Endothelial cell of umbilical vein (primary cell): ENCODE results near the gene SPATA22. TPM values are rescaled to one million over a fixed set of nuclear protein-coding genes. Genes with fewer than 3 reads are reported as not detected.

ENCODE experiments used
- BruUV-seq: library from RNA; stranded (reverse); fragments of 400-500 nt; replicated peaks from 2 replicates; lab custom pipeline; 2021; lab: Mats Ljungman, UMichigan
- CTCF ChIA-PET: fragments of 300-600, 350-600 bp; sonication (Branson Sonifier 250); formaldehyde crosslinking; loops from one replicate; lab custom pipeline; 2021; ENCODE audit warnings: antibody characterized with exemption, inconsistent platforms; lab: Charles Lee
- POLR2A ChIA-PET: fragments of 300-600, 350-600 bp; sonication (Branson Sonifier 250); formaldehyde crosslinking; loops from one replicate; lab custom pipeline; 2021; ENCODE audit warnings: antibody characterized with exemption, inconsistent platforms; lab: Charles Lee
- DNase-seq: peaks from one replicate; pipeline ENCODE4 v3.0.0-alpha.2; 2011; ENCODE audit warnings: low read depth, low spot score
- FAIRE-seq: peaks from 2 replicates; lab custom pipeline; 2011; peaks lifted over from hg19 to GRCh38; lab: Jason Lieb, UNC
- H2AFZ ChIP-seq: 2 replicates; pipeline ENCODE4 v1.6.0; 2012; ENCODE audit warnings: low read depth, low read length, control low read depth, inconsistent platforms
- H3K27ac ChIP-seq: 2 replicates; pipeline ENCODE4 v1.5.1; 2011; ENCODE audit warnings: low read depth, mild to moderate bottlenecking, control low read depth, low read length, moderate library complexity; ENCODE audit not compliant: insufficient read depth
- H3K27me3 ChIP-seq, 2 experiments: 2 replicates each; pipeline versions ENCODE4 v1.6.0 to v1.6.1; 2011; ENCODE audit warnings: low read length in 2 of 2, mixed read lengths in 1 of 2; ENCODE audit not compliant: control insufficient read depth in 2 of 2, insufficient read depth in 2 of 2
- H3K36me3 ChIP-seq, 2 experiments: 2 replicates in 1 of 2; 3 replicates in 1 of 2; pipeline ENCODE4 v1.5.1; 2011; ENCODE audit warnings: low read length in 2 of 2, mild to moderate bottlenecking in 1 of 2, moderate library complexity in 1 of 2; ENCODE audit not compliant: control insufficient read depth in 2 of 2, insufficient read depth in 2 of 2; ENCODE audit errors: extremely low read depth in 1 of 2
- H3K4me1 ChIP-seq: 3 replicates; pipeline ENCODE4 v1.5.1; 2011; ENCODE audit warnings: mild to moderate bottlenecking, low read length; ENCODE audit not compliant: control insufficient read depth, insufficient read depth; ENCODE audit errors: extremely low read depth
- H3K4me2 ChIP-seq: 2 replicates; pipeline ENCODE4 v1.6.1; 2011; ENCODE audit warnings: low read length, control low read depth, mixed read lengths; ENCODE audit not compliant: insufficient read depth
- H3K4me3 ChIP-seq, 3 experiments: fragments of 200-600 bp in 1 of 3; sonication (generic), shearing (Covaris generic) in 1 of 3; replicated peaks in 1 of 3; 2 replicates each; pipeline ENCODE4 v1.5.1; 2011 to 2016; ENCODE audit warnings: control low read depth in 3 of 3, low read length in 3 of 3, mild to moderate bottlenecking in 2 of 3, inconsistent platforms in 1 of 3, low read depth in 1 of 3, moderate library complexity in 1 of 3; ENCODE audit not compliant: insufficient read depth in 1 of 3
- H3K79me2 ChIP-seq: 2 replicates; pipeline ENCODE4 v1.6.0; 2012; ENCODE audit warnings: low read length, inconsistent platforms; ENCODE audit not compliant: control insufficient read depth, insufficient read depth
- H3K9ac ChIP-seq: replicated peaks from 2 replicates; pipeline ENCODE3; 2011; ENCODE audit warnings: low read length, control low read depth; ENCODE audit not compliant: insufficient read depth; ENCODE audit errors: extremely low read depth
- H3K9me1 ChIP-seq: replicated peaks from 3 replicates; pipeline ENCODE4 v1.6.0; 2011; ENCODE audit warnings: mild to moderate bottlenecking, low read length; ENCODE audit not compliant: control insufficient read depth, insufficient read depth; ENCODE audit errors: extremely low read depth
- H3K9me3 ChIP-seq: replicated peaks from 2 replicates; pipeline ENCODE4 v1.5.1; 2012; ENCODE audit warnings: low read length, inconsistent platforms; ENCODE audit not compliant: control insufficient read depth, insufficient read depth
- H4K20me1 ChIP-seq: replicated peaks from 2 replicates; pipeline ENCODE3; 2011; ENCODE audit warnings: mild to moderate bottlenecking, low read length; ENCODE audit not compliant: control insufficient read depth, insufficient read depth; ENCODE audit errors: extremely low read depth
- EZH2 ChIP-seq: IDR thresholded peaks from 2 replicates; pipeline ENCODE4 v1.6.1; 2012; ENCODE audit warnings: borderline replicate concordance, low read depth, mild to moderate bottlenecking, moderate library complexity, low read length, inconsistent platforms; ENCODE audit not compliant: severe bottlenecking
- FOS ChIP-seq: IDR thresholded peaks from 2 replicates; pipeline ENCODE4 v1.6.1; 2011; ENCODE audit warnings: mild to moderate bottlenecking, low read length, moderate library complexity, borderline replicate concordance; ENCODE audit not compliant: insufficient read depth
- GATA2 ChIP-seq: IDR thresholded peaks from 2 replicates; pipeline ENCODE4 v1.7.0; 2011; ENCODE audit warnings: low read depth, mild to moderate bottlenecking, moderate library complexity, mixed read lengths, low read length; ENCODE audit not compliant: insufficient read length, insufficient read depth
- JUN ChIP-seq: IDR thresholded peaks from 2 replicates; pipeline ENCODE4 v1.6.1; 2011; ENCODE audit warnings: borderline replicate concordance, low read depth; ENCODE audit not compliant: insufficient read length, insufficient read depth
- MYC ChIP-seq: IDR thresholded peaks from one replicate; pipeline ENCODE4 v1.6.1; 2011; ENCODE audit warnings: mild to moderate bottlenecking, low read depth, low read length
- POLR2A ChIP-seq: IDR thresholded peaks from 2 replicates; pipeline ENCODE4 v1.6.1; 2012; ENCODE audit warnings: low read depth, mild to moderate bottlenecking, control low read depth, low read length
- POLR2AphosphoS5 ChIP-seq: IDR thresholded peaks from 2 replicates; pipeline ENCODE4 v1.6.1; 2012; ENCODE audit warnings: low read depth, mild to moderate bottlenecking, control low read depth, low read length, moderate library complexity; ENCODE audit not compliant: insufficient read depth
- dilution Hi-C: fragments of 300-500 bp; cut with MboI; formaldehyde crosslinking; loops from one replicate; pipeline ENCODE4 v1.15.0; 2019; ENCODE audit warnings: low sequenced_read_pairs; ENCODE audit not compliant: extremely low pct_ligation_motif_present
- intact Hi-C: fragments of 100-400 bp; cut with micrococcal nuclease; formaldehyde crosslinking; loops from one replicate; pipeline ENCODE4 v1.10.0; 2022
- polyA plus RNA-seq, 4 experiments: library from polyadenylated mRNA; depleted of rRNA in 3 of 4; stranded (reverse) in 3 of 4; unstranded in 1 of 4; fragments of >200 nt; gene quantifications; 2 replicates each; pipeline versions ENCODE4 v1.2.1 to v1.2.3, GENCODE V29; 2011 to 2012; ENCODE audit warnings: missing spikeins in 1 of 4
- total RNA-seq: library from RNA; stranded (reverse); gene quantifications from 2 replicates; pipeline ENCODE4 v1.2.3, GENCODE V29; 2021
- TF ChIP-seq, protein P1 (sequence below): IDR thresholded peaks from 2 replicates; pipeline ENCODE4 v1.6.1; 2011; ENCODE audit not compliant: insufficient read depth, insufficient read length
- TF ChIP-seq, protein P2 (sequence below), 2 donors: IDR thresholded peaks; 1 replicate in 1 of 2; 2 replicates in 1 of 2; pipeline ENCODE4 v1.5.1; 2011; ENCODE audit warnings: low read length in 2 of 2, mild to moderate bottlenecking in 2 of 2, moderate library complexity in 2 of 2, control low read depth in 1 of 2, inconsistent platforms in 1 of 2, low read depth in 1 of 2; ENCODE audit not compliant: insufficient read depth in 1 of 2; ENCODE audit errors: extremely low read depth in 1 of 2

SPATA22 gene
- total and polyA plus RNA-seq, 2 donors (not counting 3 experiments of a cell fraction or from before 2014, with no cell fraction given): 4.3 TPM; not detected in 1

DNA sequence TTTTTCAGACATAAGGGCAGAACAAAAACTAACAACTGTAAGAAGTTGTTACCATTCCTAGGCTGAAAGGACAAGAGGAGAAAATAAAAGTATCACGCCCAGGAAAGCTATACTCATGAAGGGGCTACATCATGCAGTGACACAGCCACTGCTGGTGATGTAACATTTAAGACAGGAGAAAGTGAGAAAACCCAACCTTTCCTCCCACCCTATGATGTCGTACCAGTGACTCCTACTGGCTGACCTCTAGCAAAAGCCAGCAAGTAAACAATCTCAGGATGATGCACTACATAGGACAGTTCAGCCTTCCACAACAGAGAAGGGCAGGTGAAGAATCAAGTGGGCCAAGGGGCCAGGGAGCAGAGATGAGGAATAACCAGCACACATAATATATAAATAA lies 24.0 kb downstream of the SPATA22 start:
- dilution Hi-C loops (no loop called here), intact Hi-C loops (no loop called here)
- CTCF ChIA-PET: no interaction called here
- H4K20me1 ChIP-seq: no peaks in the 10 kb centered on the region
- H3K79me2 ChIP-seq: no peaks in the 10 kb centered on the region
- H3K27me3 ChIP-seq: no peaks in the 10 kb centered on the region
- H3K36me3 ChIP-seq: no peaks in the 10 kb centered on the region
- H3K4me2 ChIP-seq: no peak overlapping the region
- no peaks in the 10 kb centered on the region for H3K4me1 ChIP-seq
- POLR2A ChIA-PET: no interaction called here
- FAIRE-seq (no peak), DNase-seq (no peak)
- TF ChIP-seq FOS (no peak), POLR2AphosphoS5 (no peak), GATA2 (no peak), EZH2 (no peak), JUN (no peak), MYC (no peak), POLR2A (no peak)
- TF ChIP-seq, protein P1, sequence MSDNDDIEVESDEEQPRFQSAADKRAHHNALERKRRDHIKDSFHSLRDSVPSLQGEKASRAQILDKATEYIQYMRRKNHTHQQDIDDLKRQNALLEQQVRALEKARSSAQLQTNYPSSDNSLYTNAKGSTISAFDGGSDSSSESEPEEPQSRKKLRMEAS: no peak
- TF ChIP-seq, protein P2, sequence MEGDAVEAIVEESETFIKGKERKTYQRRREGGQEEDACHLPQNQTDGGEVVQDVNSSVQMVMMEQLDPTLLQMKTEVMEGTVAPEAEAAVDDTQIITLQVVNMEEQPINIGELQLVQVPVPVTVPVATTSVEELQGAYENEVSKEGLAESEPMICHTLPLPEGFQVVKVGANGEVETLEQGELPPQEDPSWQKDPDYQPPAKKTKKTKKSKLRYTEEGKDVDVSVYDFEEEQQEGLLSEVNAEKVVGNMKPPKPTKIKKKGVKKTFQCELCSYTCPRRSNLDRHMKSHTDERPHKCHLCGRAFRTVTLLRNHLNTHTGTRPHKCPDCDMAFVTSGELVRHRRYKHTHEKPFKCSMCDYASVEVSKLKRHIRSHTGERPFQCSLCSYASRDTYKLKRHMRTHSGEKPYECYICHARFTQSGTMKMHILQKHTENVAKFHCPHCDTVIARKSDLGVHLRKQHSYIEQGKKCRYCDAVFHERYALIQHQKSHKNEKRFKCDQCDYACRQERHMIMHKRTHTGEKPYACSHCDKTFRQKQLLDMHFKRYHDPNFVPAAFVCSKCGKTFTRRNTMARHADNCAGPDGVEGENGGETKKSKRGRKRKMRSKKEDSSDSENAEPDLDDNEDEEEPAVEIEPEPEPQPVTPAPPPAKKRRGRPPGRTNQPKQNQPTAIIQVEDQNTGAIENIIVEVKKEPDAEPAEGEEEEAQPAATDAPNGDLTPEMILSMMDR (IDR thresholded peaks at IDR 0.05; ENCODE audit: extremely low read depth in 1 of 2, insufficient read depth in 1 of 2, low read depth in 1 of 2, low read length in 2 of 2): no peak
- H3K4me3 ChIP-seq: no peak overlapping the region
- H3K9me3 ChIP-seq: no peaks in the 10 kb centered on the region
- no peak overlapping the region for H3K9ac ChIP-seq
- BruUV-seq: no TSS peak
- no peak overlapping the region for H3K27ac ChIP-seq
- no peak overlapping the region for H2AFZ ChIP-seq
- no peaks in the 10 kb centered on the region for H3K9me1 ChIP-seq
